Mammary epithelial cell (primary cell): ENCODE measurements around the gene FER.

ENCODE experiments used
- CTCF ChIP-seq, 2 donors: IDR thresholded peaks in 1 of 2; conservative IDR thresholded peaks in 1 of 2; 2 replicates each; pipeline ENCODE4 v1.5.1; 2011 to 2012; ENCODE audit warnings: inconsistent platforms in 2 of 2, low read length in 2 of 2, mild to moderate bottlenecking in 2 of 2, control low read depth in 1 of 2, low read depth in 1 of 2; ENCODE audit not compliant: insufficient read depth in 1 of 2; ENCODE audit errors: extremely low read depth in 1 of 2
- EZH2 ChIP-seq: IDR thresholded peaks from 2 replicates; pipeline ENCODE4 v1.6.1; 2012; ENCODE audit warnings: low read length, inconsistent platforms, borderline replicate concordance

- no peak for TF ChIP-seq CTCF (conservative IDR thresholded peaks at IDR 0.05 in 1 of 2, IDR thresholded peaks at IDR 0.05 in 1 of 2; ENCODE audit: extremely low read depth in 1 of 2, insufficient read depth in 1 of 2, low read depth in 1 of 2, low read length in 2 of 2)
- no peak for TF ChIP-seq EZH2
Measured at GRCh38 chr5:109145139-109145538, 397.4 kb downstream of the FER start.
